SH-SY5Y (cell line): ENCODE results near the gene ZER1.

Experiments
- GATA2 ChIP-seq: IDR thresholded peaks from 2 replicates; pipeline ENCODE4 v1.6.1; 2011; ENCODE audit warnings: mild to moderate bottlenecking, low read depth, low read length
- GATA3 ChIP-seq: IDR thresholded peaks from 2 replicates; pipeline ENCODE4 v1.6.1; 2011; ENCODE audit warnings: low read depth, mild to moderate bottlenecking, low read length, moderate library complexity

Gene ZER1

GRCh38 chr9:128684325-128685199 is 87.2 kb downstream of the ZER1 start:
- TF ChIP-seq GATA2 (no peak), GATA3 (no peak)

DNA sequence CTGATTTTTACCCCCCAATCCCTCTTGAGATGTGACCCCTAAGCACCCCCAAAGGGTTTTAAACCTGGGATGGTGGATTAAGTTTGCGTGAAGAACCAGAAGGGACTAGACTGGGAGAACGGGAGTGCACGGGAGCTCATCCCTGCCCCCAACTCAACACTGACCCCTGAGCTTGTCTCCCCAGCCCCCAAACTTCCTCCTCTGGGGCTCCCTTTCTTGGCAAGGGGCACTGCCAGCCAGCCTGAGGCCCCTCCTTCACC is 87.7 kb downstream of the ZER1 start:
- TF ChIP-seq GATA2 (no peak), GATA3 (no peak)

DNA sequence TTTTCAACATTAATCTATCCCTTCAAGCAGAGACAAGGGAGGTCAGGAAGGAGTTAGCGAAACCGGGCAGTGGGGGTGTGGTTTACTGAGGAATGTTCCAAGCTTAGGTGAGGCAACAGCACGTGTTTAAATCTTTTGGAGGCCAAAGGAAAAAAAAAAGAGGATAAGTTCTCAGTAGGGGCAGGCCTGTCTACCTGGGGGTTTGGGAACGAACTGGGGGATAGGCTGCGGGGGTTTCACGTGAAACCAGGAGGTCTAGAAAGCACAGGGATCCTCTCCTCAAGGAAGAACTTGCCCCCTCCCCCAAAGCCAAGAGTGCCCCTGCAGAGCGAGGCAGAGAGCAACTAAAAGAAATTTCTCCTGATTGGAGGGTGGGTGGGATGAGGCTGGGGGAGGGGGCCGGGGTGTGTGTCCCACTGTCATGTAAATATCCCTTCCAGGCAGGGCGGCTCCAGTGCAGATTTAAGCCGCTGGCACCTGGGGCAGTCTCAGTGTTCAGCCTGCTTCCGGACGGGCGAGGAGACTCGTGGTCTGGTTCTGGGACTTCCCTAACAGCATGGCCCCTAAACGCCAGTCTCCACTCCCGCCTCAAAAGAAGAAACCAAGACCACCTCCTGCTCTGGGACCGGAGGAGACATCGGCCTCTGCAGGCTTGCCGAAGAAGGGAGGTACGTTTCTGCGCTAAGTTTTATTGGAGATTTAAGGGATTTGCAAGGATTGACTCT is 88.2 kb downstream of the ZER1 start:
- TF ChIP-seq GATA3 (no peak), GATA2 (no peak)
